ENCODE results near the gene EGFR.

EGFR gene

DNA sequence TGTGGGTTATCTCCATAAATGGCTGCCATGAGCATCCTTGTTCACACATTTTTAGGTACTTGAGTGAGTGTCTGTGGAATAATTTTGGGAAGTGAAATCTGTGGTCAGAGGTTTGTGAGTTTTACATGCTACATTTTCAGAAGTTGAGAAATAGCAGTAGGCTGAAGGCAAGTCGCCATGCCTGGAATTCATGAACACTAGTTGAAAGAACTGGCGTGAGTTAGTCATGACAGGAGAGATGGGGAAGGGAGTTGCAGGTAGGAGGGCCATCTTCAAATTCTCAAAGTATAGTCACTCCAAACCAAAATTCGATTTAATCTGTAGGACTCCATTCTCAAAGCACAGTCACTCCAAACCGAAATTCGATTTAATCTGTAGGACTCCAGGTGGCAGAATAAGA is 89.6 kb downstream of the EGFR start:
- no peak for DNase-seq

DNA sequence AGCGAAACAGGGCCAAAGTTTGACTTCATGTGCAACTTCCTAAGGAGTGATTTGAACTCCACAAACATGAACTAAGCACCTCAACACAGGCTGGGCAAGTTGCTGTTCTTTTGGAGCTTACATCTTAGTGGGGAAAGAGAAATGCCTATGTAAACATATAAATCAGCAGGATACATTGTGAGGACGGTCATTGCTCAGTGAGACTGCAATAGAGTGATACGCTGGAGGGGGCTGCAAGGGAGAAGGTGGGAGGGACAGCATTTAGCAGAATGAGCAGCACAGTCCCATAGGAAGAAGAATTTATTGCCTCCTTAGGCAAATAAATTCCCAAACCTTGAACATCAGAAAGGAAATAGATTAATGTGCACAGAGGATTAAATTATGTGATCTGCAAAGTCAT is 90.0 kb downstream of the EGFR start:
- no peak for DNase-seq

DNA sequence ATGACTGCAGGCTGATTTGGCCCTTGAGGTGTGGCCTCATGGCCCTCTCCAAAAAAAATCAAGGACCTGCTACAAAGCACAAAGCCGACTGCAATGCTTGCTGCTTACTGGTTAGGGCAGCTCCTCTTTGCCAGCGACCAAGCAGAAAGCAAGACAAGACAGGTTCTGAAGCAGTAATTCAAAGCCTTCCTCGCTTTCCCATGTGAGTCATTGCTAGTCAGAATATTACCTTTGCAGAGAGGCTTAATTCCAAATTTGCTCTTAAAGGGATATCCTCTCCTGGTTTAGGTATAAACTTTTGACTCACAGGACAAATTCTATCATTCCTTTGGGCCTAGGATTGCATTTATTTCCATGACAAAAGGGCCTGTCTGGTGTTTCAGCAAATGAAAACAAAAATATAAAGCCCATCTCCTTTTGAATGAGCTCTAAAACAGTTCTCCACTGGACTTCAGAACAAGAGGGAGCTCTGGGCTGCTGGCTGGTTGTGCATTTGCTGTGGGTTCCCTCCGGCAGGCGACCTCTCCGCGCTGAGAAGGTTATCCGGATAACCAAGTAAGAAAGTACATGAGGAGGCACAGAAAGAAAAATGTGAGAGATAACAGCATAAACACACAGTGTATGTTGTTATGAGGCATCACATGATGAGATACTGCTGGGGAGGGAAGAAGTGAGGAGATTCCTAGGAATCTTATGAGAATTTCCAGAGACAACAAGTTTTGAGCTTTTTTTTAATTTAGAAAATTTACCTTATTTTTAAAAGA is 90.8 kb downstream of the EGFR start:
- no peak for DNase-seq

DNA sequence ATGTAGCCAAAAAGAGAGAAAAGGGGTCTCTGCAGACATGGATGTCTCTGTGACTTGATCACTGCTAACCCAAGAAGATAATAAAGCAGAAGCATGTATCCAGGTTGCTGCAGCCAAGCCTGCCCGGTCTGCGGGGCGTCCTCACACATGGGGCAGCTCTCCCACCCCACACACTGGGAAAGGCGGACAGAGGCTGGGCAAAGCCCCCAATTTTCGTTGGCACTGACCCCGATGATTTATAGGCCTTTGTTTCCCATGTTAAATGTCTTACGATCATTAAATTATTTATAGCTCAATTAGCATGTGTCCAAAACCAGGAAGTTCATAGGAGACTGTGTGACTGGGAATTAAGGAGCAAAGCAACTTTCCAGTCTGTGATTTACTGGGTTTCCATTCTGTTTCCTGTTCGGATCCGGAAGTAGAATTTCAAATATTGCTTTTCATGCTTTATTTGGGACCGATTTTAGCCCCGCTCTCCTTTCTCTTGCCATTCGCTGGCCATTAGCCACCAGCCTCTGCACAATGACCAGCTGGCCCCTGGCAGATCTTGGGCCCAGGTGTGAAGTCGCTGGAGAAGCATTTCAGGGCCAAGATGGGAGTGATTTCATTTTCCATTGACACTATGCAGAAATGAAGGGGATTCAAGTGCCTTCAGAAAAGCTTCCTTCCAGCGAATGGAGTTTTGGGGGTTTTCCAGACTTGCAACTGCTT is 91.6 kb downstream of the EGFR start:
- no peak for DNase-seq

DNA sequence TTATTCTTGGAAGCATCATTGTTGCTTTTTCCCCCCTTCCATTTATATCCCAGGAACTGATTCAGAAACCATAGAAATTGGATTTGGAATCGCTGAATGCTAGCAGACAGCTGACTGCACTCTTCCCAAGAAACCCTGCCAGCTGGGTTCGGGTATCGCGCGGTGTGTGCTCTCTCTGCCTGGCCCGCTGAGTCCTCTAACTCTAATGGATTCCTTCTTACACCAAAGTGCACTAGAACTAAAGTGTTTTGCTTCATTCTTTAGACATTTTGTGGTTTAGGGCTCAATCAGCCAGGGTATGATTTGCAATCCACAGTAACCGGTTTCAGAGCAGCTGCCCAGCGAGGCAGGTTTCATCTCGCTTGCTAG is 92.2 kb downstream of the EGFR start:
- no peak for DNase-seq

DNA sequence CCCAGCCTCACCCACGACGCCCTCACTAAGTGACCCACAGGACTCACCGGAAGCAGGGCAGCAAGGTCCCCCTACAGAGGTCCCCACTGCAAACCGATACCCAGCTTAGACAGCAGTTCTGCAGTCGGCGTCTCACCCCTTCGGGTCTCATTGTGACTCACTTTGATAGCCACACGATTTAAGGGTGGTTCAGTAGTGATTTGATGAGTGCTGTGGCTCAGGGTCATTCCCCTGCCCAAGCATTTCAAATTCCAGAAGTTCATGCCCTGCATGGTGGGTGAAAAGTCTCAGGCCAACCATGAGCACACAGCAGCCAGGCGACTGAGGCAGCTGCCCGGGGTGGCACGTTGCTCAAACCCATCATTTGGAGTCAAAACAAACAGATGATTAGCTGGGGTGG is 93.2 kb downstream of the EGFR start:
- no peak for DNase-seq

- no peak for DNase-seq
These were observed 95.1 kb downstream of the EGFR start for GRCh38 chr7:55113760-55114540.

DNA sequence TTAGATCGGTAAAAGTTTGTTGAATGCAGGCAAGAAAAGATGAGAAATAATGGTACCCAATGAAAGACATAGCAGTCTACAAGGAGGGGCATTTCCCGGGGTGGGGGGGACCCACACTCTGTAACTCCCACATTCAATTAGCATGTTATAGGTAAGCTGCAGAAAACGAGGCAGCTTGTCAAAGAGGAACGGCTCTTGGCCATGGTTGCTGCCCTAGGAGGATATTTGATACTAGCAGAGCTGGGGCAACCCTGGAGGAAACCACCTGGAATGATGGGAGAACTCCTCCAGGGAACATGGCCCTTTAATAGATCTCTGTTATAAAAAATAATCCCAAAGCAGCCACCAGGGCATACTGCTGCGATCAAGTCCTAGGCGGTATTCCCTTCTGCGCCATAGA is 98.5 kb downstream of the EGFR start:
- DNase-seq = no peak

DNA sequence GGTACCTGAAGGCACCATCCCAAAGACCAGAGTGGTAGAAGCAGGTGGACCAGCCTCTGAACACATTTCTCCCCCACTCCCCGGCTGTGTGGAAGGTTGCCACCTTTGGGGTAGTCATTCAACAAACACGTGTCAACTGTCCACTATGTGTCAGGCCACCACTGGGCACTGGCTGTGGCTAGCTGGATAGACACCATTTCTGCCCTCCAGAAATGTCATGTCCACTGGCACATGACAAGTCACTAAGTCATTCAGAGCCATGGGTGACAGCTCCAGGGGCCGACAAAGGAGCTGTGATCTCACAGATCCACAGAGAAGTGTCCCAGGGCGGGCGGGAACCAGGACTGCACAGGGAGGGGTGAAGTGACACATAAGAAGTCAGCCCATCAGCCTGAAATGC is 99.6 kb downstream of the EGFR start:
- DNase-seq = no peak

DNA sequence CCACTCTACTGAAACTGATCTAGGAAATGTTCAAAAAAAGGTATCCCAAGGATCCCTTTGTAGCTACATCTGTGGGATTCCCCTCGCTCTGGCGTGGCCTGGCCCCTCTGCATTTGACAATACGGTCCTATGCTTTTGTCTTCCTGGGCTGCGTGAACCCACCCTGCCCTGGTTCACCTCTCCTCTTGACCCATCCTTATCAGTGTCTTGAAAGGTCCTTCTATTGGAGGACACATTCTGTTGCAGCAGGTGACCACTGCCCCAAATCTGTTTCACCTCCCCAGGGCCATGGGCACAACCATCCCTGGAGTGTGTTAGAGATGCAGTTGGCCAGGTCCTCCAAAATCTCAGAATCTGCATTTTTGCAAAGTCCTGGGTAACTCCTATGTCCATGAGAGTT is 100.8 kb downstream of the EGFR start:
- DNase-seq = no peak

GRCh38 chr7:55120074-55120473 is 101.3 kb downstream of the EGFR start:
- no peak for DNase-seq

- no peak for DNase-seq
These were observed 101.8 kb downstream of the EGFR start for GRCh38 chr7:55120501-55121198.

DNA sequence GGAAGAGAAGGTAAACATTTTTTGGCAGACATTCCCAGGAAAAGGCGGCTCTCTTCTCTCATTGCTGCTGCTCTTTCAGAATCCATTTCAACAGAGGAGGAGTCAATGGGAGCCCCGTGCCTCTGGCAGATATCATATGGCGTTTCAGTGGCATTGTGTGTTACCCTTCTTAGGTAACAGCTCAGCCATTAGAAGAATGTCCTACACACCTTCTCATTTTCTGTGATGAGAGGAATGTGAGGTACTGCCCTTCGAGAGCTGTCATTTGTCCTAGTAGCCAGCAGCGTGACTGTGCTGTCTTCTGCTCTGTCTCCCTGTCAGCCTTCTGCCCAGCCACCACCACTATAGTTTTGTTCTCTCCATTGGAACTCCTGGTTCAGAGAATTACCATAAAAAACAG is 102.4 kb downstream of the EGFR start:
- DNase-seq = no peak

DNA sequence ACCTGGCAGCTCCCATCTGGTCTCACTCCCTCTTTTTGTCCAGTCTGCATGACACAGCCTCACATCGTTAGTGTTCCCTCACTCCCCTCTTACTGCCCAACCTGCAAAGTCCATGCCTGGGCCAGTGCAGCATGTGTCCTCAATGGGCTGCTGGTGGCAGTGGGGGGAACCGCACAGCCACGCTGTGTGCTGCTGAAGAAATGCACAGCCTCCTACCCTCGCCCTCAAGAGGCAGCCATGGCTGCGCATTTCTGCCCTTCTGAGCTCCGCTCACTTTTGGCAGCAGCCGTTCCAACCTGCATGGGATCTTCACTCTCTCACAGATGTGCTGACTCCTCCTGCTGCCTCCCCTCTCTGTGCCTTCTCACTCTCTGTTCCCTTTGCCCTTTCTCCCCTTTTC is 103.4 kb downstream of the EGFR start:
- DNase-seq = no peak

GRCh38 chr7:55124989-55125875 is 106.4 kb downstream of the EGFR start:
- DNase-seq = no peak

DNA sequence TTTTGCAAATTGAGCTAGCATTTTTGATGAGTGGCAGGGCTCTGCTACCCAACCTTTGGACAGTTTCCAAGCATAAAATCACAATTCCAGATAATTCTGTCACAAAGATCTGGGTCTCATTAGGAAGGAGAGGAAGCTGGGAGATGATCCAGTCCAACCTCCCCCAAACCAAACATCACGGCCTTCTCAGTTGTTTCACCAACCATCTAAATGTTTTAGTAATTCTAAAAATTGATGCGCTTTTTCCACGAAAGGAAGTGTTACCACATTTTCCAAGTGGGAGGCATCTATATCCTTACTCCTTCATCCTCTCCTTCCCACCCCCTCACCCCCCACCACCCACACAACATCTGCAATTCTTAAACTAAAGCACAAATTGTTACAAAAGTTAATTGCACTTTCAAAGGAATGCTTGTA is 108.3 kb downstream of the EGFR start:
- DNase-seq = no peak

GRCh38 chr7:55127622-55128081 is 108.8 kb downstream of the EGFR start:
- no peak for DNase-seq

- no peak for DNase-seq
These were observed 110.0 kb downstream of the EGFR start for GRCh38 chr7:55128693-55129394.

- no peak for DNase-seq
These were observed 111.0 kb downstream of the EGFR start for GRCh38 chr7:55129541-55130394.

DNA sequence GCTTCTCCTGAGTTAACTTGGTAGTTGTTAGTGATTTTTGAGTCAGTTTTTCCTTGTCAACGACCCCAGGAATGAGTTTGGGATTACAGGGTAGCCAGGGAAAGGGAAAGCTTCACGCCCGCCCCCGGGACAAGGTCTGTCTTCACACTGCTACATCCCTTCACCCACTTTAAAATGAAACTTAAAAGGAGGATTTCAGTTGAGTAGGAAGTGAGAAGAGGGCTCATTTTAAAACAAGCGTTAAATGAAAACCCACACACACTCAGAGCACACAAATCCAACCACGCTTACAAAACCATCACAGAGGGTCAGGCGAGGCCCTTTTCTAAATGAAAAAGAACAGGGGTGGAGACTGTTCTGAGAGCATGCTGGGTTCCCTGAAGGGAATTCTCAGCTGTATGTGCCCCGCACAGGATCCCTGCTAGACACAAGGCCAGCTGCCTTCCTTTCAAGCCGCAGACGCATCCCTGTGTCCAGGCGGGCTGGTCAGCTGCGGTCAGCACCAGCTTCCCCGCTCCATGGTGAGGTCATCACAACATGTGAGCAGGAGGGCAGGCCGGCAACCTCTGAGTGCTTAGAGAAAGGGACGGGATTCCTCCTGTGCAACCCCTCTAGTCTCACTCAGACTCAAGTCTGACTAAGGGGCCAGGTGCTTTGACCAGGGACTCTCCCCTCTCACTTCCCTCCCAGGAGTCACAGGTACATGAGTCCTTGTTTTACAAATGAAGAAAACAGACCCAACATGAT is 111.8 kb downstream of the EGFR start:
- no peak for DNase-seq

All from NCI-H524 treated with DMSO at 0.1 percent for 48 hours (cell line).